Measurements from ENCODE around the gene UGT1A5. TPM values are rescaled to one million over a fixed set of nuclear protein-coding genes. Genes with fewer than 3 reads are reported as not detected.

UGT1A5 gene
- total and polyA plus RNA-seq, 2 of the 13 experiments (the other 11 are each of a cell fraction or from before 2014, with no cell fraction given), result not detected

- DNase-seq (ENCODE audit: low spot score) (no peak), ATAC-seq (no peak), FAIRE-seq (no peak)
- intact Hi-C loops (cut with micrococcal nuclease; ENCODE audit: unreplicated experiment), result no loop called here
- Histone ChIP-seq H2AFZ (ENCODE audit: low read length) (no peak within 1 kb of the TSS), H3K79me2 (ENCODE audit: insufficient read depth, low read length) (no peaks in the 10 kb centered on the region), H3K27me3 (ENCODE audit: control insufficient read depth in 1 of 2, insufficient read depth in 2 of 2, low read length in 2 of 2) (peaks cover 3 to 58% of the 10 kb centered on the region in 2 experiments; a peak in 4 of 5 replicates), H3K4me1 (ENCODE audit: insufficient read depth, low read length) (no peaks in the 10 kb centered on the region), H3K9me3 (ENCODE audit: low read length) (peaks cover 5% of the 10 kb centered on the region; the same call in 1 of the 2 replicates), H3K4me3 (replicated peaks in 1 of 3; ENCODE audit: insufficient read depth in 1 of 3, low read depth in 2 of 3, low read length in 3 of 3) (no peak within 1 kb of the TSS), H3K27ac (ENCODE audit: extremely low read length, insufficient read depth, low read length) (no peak within 1 kb of the TSS), H4K20me1 (ENCODE audit: insufficient read depth, low read length) (no peaks in the 10 kb centered on the region), H3K4me2 (ENCODE audit: low read depth, low read length) (no peak within 1 kb of the TSS), H3K36me3 (replicated peaks in 1 of 2; ENCODE audit: control insufficient read depth in 1 of 2, insufficient read depth in 2 of 2, low read length in 2 of 2) (no peaks in the 10 kb centered on the region), H3K9ac (ENCODE audit: insufficient read depth, low read depth, low read length) (no peak within 1 kb of the TSS)
- CTCF ChIA-PET (ENCODE audit: low intra/inter-chr PET ratio, low total read pairs), result no interaction called here
- 31% methylated on average over 2 of the region's 2 CpGs for WGBS (ENCODE audit: low lambda C conversion rate)
- BruUV-seq (replicated peaks), result no TSS peak
- in situ Hi-C loops (cut with HindIII; ENCODE audit: extremely low pct_ligation_motif_present, low pct_unique_long_range_greater_than_20kb), result no loop called here
- POLR2A ChIA-PET, result no interaction called here
- no peak for TF ChIP-seq TAF1 (CRISPR knock-in tag; IDR thresholded peaks at IDR 0.05)
- no peak for TF ChIP-seq ZNF616 (CRISPR knock-in tag; IDR thresholded peaks at IDR 0.05; ENCODE audit: low read depth)
- no peak for TF ChIP-seq CBX2 (IDR thresholded peaks at IDR 0.05; ENCODE audit: low read depth, low read length)
- TF ChIP-seq CBX2 (CRISPR knock-in tag; IDR thresholded peaks at IDR 0.05; ENCODE audit: low read depth), result no peak
- no peak for TF ChIP-seq SP1 (IDR thresholded peaks at IDR 0.05)
- TF ChIP-seq SP1 (CRISPR knock-in tag; IDR thresholded peaks at IDR 0.05), result no peak
- no peak for TF ChIP-seq ZNF704 (CRISPR knock-in tag; IDR thresholded peaks at IDR 0.05; ENCODE audit: borderline replicate concordance)
- no peak for TF ChIP-seq HNRNPH1 (optimal IDR thresholded peaks at IDR 0.05; ENCODE audit: low read depth, low read length)
- TF ChIP-seq MXD3 (CRISPR knock-in tag; IDR thresholded peaks at IDR 0.05), result no peak
- no peak for TF ChIP-seq ZBTB40 (IDR thresholded peaks at IDR 0.05)
- TF ChIP-seq ZBTB40 (CRISPR knock-in tag; IDR thresholded peaks at IDR 0.05), result no peak
- TF ChIP-seq MLX (CRISPR knock-in tag; IDR thresholded peaks at IDR 0.05), result no peak
- TF ChIP-seq TBL1XR1 (IDR thresholded peaks at IDR 0.05; ENCODE audit: borderline replicate concordance, low read length, partially characterized antibody), result no peak
- no peak for TF ChIP-seq THAP7 (CRISPR knock-in tag; IDR thresholded peaks at IDR 0.05)
- no peak for TF ChIP-seq ZNF816 (CRISPR knock-in tag; IDR thresholded peaks at IDR 0.05; ENCODE audit: borderline replicate concordance)
Observed at GRCh38 chr2:233778030-233778429, 65.3 kb downstream of the UGT1A5 start, which contains the start of gene MROH2A. Gene MROH2A (plus strand): TSS chr2:233778330. CDS start chr2:233779359, 1,029 bp downstream.

All from HepG2 (cell line).